Fibroblast of skin of back (primary cell): ENCODE results near the gene PPP1CA.

ENCODE experiments used
- DNase-seq: peaks from one replicate; pipeline ENCODE4 v3.0.0-alpha.2; 2013

PPP1CA gene

GRCh38 chr11:67349457-67349856 lies 52.2 kb downstream of the PPP1CA start:
- no peak for DNase-seq

- no peak for DNase-seq
Observed at GRCh38 chr11:67349036-67349435, 52.6 kb downstream of the PPP1CA start.
